Right cardiac atrium (tissue), 5 donors: Measurements from ENCODE around the gene KLHDC9. TPM values are rescaled to one million over a fixed set of nuclear protein-coding genes. Genes with fewer than 3 reads are reported as not detected.

ENCODE experiments used
- ATAC-seq, 2 donors: fragments of 200-7000 bp; cut with Tn5 transposase; one replicate each; pipeline versions ENCODE4 v1.8.0 to v1.9.1; 2020; ENCODE audit warnings: moderate library complexity in 2 of 2, mild to moderate bottlenecking in 1 of 2
- DNase-seq, 3 donors: peaks; one replicate each; pipeline ENCODE4 v3.0.0-alpha.2; 2020
- H3K27ac ChIP-seq: one replicate; pipeline ENCODE4 v1.5.1; 2013; ENCODE audit warnings: mild to moderate bottlenecking, low read length, control low read depth, moderate library complexity
- H3K27me3 ChIP-seq: one replicate; pipeline ENCODE4 v1.6.1; 2013; ENCODE audit not compliant: control insufficient read depth, insufficient read depth
- H3K4me1 ChIP-seq: one replicate; pipeline ENCODE4 v1.6.1; 2013; ENCODE audit warnings: low read length; ENCODE audit not compliant: control insufficient read depth, insufficient read depth
- H3K4me3 ChIP-seq: one replicate; pipeline ENCODE4 v1.5.1; 2013; ENCODE audit warnings: low read length, control low read depth
- H3K9me3 ChIP-seq: one replicate; pipeline ENCODE4 v1.6.1; 2013; ENCODE audit warnings: low read length; ENCODE audit not compliant: control insufficient read depth
- WGBS: extraction: QIAGEN DNeasy Blood & Tissue Kit; methylation state at CpG from one replicate; pipeline ENCODE4 v1.1.7; 2013; 5-methylcytosine and 5-hydroxymethylcytosine counted together
- intact Hi-C, 4 donors: fragments of 100-400 bp; cut with DNase I; formaldehyde crosslinking; loops; one replicate each; pipeline versions ENCODE4 v1.11.0 to v1.14.0; 2022 to 2023
- polyA plus RNA-seq: library from polyadenylated mRNA; stranded (reverse); fragments of 200-250 nt; gene quantifications from one replicate; pipeline ENCODE4 v1.2.3, GENCODE V29; 2013
- total RNA-seq, 4 donors: library from RNA; stranded (reverse); fragmentation: NEBNext Ultra II Directional; extraction: Animal tissue kit (Norgen Biotek cat#: 25700); gene quantifications; one replicate each; pipeline ENCODE4 v1.2.1, GENCODE V29; 2021
- donor health status: healthy with polysubstance abuse.
- donor health status: DM: no; HTN: yes; CAD: no.
- donor health status: DM: no; HTN: no; CAD: no.
- donor health status: DM: no; HTN: yes; CAD: no; lungs with severe emphysema.
- donor health status: DM: yes; HTN: yes; CAD: no.

Gene KLHDC9
- total and polyA plus RNA-seq, 5 donors, result 3.4 to 5.4 (median 5.1) TPM

DNA sequence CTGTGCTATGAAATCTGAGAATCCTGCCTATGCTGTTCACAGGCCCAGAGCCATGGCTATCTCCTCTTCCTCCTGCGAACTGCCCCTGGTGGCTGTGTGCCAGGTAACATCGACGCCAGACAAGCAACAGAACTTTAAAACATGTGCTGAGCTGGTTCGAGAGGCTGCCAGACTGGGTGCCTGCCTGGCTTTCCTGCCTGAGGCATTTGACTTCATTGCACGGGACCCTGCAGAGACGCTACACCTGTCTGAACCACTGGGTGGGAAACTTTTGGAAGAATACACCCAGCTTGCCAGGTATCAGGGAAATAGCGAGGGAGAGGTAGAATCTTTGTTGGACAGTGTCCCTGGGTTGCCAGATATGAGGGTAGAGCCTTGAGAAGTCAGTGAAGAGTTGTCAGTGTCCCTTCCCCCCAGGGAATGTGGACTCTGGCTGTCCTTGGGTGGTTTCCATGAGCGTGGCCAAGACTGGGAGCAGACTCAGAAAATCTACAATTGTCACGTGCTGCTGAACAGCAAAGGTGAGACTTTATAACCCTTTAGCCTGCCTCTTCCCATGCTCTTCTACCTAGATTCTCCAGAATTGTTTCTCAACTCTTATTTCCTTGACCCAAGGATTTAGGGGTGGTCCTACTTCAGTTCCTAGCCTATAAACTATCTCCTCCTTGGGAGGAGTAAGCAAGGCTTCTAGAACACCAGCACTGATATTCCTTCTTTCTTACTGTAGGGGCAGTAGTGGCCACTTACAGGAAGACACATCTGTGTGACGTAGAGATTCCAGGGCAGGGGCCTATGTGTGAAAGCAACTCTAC, 21.1 kb downstream of the KLHDC9 start:
- 33% methylated on average over 10 of the region's 10 CpGs for WGBS
- Histone ChIP-seq H3K9me3 (no peaks in the 10 kb centered on the region), H3K27ac (peak overlapping the region; percentile 90), H3K27me3 (no peaks in the 10 kb centered on the region), H3K4me3 (peak overlapping the region; percentile 92), H3K4me1 (peaks cover 12% of the 10 kb centered on the region)
- peak; percentile 17 to 46 for ATAC-seq
- intact Hi-C loops, result no loop called here
- DNase-seq, result peak; percentile 57 to 75 (median 75)

DNA sequence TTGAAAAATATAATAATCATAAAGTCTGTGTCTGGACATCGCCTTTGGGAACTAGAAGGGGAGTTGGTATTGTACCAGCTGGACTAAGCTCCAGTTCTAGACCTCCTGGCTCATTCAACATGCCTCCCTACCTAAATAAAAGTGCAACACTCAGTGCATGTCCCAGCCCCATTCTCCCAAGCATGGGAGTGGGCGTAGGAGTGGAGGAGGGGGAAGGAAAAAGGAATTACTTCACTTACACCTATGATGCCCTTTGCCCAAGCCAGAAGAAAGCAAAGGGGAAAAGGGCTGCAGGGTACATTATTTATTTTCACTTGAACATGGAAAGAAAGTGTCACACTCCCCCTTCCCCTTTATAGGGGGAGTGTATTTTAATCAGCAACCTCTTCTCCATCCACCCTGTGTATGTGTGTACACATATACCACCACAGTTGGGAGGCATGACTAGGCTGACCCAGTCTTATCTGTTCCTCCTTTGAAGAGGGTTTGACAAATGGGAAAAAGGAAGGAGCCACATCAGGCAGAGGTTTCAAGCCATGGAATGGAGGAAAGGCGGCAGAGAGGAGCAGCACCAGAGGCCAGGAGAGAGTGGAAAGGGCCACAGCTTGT, 23.0 kb downstream of the KLHDC9 start:
- no peaks in the 10 kb centered on the region for H3K9me3 ChIP-seq
- 94% methylated on average over 3 of the region's 3 CpGs for WGBS
- no peaks in the 10 kb centered on the region for H3K27me3 ChIP-seq
- DNase-seq, result no peak
- H3K4me1 ChIP-seq, result peaks cover 9% of the 10 kb centered on the region
- intact Hi-C loops, result no loop called here
- no peak overlapping the region for H3K4me3 ChIP-seq
- H3K27ac ChIP-seq, result no peak overlapping the region
- ATAC-seq, result no peak

DNA sequence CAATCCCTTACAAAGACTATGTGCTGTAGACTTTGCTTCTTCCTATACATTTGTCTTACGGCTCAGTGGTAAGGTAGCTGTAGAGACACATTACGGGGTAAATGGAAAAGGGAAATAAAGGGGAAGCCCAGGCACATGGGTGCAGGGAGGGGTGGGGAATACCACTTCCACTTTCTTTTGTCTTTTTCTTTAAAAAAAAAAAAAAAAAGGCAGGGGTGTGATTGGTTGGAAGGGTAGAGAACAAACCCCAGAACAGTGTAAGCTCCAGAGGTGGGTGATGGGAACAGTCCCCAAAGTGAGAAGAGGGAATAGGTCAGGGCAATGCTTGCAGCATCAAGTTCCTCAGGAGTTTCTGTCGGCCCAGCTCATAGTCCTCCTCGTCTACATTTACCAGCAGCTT, 23.7 kb downstream of the KLHDC9 start:
- intact Hi-C loops, result no loop called here
- WGBS, result 70% methylated on average over 4 of the region's 4 CpGs
- Histone ChIP-seq H3K4me3 (no peak overlapping the region), H3K27me3 (no peaks in the 10 kb centered on the region), H3K4me1 (peaks cover 8% of the 10 kb centered on the region), H3K9me3 (no peaks in the 10 kb centered on the region), H3K27ac (no peak overlapping the region)
- DNase-seq (no peak), ATAC-seq (no peak)

DNA sequence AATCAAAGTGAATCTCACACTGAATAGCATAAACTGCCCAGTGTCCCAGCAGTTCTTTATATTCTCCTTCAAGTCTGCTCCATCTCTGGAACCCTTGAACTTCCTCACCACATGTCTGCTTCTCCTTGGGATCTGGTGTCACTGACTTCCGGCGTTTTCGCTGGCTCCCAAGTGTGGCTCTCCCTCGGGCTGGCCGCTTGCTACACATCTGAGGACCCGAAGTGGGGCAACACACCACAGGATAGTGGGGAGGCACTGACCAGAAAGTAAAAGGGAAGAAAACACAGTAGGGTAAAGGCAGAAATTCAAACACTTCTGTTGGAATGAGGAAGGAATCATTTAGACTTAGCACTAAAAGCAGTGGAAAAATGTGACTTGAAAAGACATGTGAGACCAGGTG, 24.8 kb downstream of the KLHDC9 start:
- 87% methylated on average over 6 of the region's 6 CpGs for WGBS
- Histone ChIP-seq H3K27me3 (no peaks in the 10 kb centered on the region), H3K27ac (no peak overlapping the region), H3K4me1 (peaks cover 8% of the 10 kb centered on the region), H3K9me3 (no peaks in the 10 kb centered on the region), H3K4me3 (no peak overlapping the region)
- intact Hi-C loops, result no loop called here
- DNase-seq (no peak), ATAC-seq (no peak)

DNA sequence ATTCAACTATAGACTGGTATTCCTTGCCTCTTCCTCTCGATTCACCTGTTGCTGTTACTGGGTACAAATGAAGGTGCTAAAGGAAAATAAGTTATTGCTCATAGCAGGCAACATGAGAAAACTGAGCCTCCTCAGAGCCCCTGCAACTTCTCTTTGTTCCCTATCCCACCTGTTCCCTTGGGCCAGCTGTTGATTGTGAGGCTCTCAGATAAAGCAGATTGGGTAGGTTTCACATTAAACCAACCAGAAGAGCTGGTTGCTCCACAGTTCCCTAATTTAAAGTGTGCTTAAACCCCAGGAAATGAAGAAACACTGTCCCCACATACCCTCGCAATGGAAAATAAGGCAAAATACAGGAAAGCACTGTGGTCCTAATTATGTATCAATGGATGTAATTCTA, 29.5 kb downstream of the KLHDC9 start:
- no peaks in the 10 kb centered on the region for H3K4me1 ChIP-seq
- 84% methylated on average over 2 of the region's 2 CpGs for WGBS
- no peaks in the 10 kb centered on the region for H3K27me3 ChIP-seq
- ATAC-seq (no peak), DNase-seq (no peak)
- no peak overlapping the region for H3K4me3 ChIP-seq
- H3K9me3 ChIP-seq, result no peaks in the 10 kb centered on the region
- H3K27ac ChIP-seq, result no peak overlapping the region
- intact Hi-C loops, result no loop called here

DNA sequence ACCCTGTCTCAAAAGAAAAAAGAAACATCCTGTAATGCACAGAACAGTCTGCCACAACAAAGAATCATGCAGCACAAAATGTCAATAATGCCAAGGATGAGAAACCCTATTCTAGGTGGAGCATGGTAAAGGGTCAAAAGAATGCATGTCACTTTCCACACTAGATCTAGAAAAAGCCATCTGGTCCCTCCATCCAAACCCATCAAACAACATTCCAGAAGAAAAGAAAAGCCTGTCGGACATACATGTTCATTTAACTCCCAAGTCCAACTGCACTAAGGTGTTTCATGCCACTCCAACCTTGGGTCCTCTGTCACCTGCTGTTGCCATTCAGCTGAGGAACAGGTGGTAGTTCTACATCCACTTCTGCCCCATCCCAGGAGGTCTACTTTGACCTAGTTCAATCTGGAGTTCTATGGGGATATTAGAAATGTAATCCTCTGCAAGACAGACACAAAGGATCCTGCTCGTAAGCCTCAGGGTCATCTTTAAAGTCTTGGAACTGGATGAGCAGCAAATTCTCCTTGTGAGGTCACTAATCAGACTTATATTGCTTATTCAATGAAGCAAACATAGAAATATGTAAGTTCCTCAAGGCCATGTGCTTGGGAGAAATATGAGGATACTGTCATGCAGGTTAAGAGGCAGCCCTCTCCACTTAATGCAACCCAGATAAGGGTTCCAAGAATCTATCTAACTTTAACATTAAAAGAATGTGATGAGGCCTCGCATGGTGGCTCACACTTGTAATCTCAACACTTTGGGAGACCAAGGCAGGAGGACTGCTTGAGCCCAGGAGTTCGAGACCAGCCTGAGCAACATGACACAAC, 30.6 kb downstream of the KLHDC9 start:
- intact Hi-C loops, result no loop called here
- H3K9me3 ChIP-seq, result no peaks in the 10 kb centered on the region
- no peak for DNase-seq
- no peaks in the 10 kb centered on the region for H3K27me3 ChIP-seq
- ATAC-seq, result no peak
- no peaks in the 10 kb centered on the region for H3K4me1 ChIP-seq
- no peak overlapping the region for H3K4me3 ChIP-seq
- H3K27ac ChIP-seq, result no peak overlapping the region
- WGBS, result 86% methylated on average over 4 of the region's 4 CpGs

DNA sequence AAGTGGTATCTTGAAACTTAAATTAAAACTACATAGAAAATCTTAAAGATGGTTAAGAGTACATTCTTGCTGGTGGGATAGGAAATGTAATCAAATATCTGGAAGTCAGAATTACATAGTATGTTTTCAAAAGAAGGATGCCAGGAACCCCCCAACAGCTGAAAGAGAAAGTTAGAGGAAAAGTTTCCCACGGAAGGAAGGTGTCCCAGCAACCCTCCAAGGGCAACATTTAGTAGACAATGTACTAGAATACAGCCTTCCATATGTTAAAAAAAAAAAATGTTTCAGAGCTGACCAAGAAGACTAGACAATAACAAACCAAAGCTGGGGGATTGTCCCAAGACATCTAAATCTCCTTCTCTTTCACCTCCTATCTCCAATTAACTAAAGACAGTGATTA, 32.1 kb downstream of the KLHDC9 start:
- no peak overlapping the region for H3K4me3 ChIP-seq
- no peaks in the 10 kb centered on the region for H3K4me1 ChIP-seq
- 35% methylated on average over 1 of the region's 1 CpG for WGBS
- intact Hi-C loops, result loop anchor here in 3 of 4 donors (10.0 kb wide), 3 partner anchors 55 to 135 kb away; partner anchors contain the start of gene USF1 (in 1 of the 3)
- no peaks in the 10 kb centered on the region for H3K27me3 ChIP-seq
- no peak for ATAC-seq
- no peak overlapping the region for H3K27ac ChIP-seq
- no peak for DNase-seq
- no peaks in the 10 kb centered on the region for H3K9me3 ChIP-seq

DNA sequence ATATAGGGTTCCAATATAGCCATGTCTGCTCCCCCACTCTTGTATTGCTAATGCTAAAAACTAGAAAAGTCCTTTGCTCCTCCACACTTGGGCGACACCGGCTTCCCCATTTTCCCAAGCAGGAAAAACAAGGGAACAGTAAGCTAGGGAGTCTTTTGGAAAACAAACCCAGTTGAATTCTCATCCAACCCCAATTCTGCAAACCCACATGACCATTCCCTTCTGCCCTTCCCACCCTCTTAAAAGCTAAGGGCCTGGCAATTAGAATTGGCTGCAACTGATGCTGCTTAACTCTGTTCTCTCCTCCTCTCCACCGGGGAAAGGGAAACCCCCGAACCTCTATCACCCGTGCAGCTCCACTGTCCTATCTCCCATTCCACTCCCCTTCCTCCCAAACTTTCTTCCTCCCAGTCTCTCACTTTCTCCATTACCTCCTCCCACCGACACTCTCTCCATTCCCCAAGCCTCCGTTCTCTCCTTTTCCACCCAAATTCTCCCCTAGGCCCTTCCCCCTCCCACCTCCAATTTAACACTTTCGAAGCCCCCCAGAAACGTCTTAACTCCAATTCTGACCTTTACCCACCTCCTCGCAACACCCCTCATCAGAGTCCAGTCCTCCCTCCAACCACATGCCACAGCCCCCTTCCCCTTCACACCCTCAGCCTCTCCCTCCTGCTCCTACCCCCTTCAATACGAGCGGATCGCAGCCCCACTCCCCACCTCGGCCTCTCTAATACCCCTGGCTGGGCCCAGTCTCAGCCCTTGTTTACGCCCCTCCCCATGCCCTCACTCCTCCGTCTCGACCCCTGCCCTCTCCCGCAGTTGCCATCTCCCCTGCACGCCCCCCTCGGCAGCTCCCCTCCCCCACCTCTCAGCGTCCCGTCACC, 33.6 kb downstream of the KLHDC9 start:
- WGBS, result 2% methylated on average over 22 of the region's 22 CpGs
- DNase-seq, result no peak
- H3K4me1 ChIP-seq, result no peaks in the 10 kb centered on the region

DNA sequence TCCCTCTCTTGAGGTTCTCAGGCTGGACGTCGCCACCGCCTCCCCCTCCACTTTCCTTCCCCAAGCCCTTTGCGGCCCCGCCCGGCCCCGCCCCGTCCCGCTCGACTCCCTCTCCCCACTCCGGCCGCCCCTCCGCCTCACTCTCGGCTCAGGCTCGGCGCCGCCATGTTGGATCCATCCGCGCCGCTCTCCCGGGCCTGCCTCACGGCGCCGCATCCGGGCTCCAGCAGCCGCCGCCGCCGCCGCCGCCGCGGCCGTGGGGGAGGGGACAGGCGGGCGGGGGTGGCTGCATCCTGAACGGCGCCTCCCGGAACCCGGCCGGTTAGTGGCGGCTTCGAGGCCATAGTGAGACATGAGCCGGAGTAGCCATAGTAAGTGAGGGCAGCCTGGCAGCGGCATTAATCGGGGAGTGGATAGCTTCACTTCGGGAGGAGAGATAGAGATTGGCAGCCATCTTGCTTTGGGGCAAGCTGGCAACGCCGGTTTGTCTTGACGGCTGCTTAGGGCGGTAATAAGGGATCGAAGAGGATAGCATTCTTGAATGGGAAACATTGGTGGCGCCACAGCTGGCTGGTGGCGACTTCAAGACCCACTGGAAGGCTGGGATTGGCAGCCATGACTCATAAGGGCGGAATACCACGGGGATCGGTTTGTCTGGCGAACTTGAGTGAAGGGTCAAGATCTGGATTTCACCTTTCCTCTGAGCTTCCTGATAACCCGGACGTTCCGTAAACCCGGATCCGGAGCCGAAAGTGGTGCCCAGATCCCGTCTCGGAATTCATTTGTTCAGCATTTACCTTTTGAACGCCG, 34.5 kb downstream of the KLHDC9 start, which contains the start of gene DEDD:
DEDD (minus strand) TSS at position 258 of the 810 bp plus-strand sequence. CDS start 8,205 bp downstream, outside the sequence.
- Histone ChIP-seq H3K9me3 (no peaks in the 10 kb centered on the region), H3K27ac (peak within 1 kb of the TSS; percentile 98), H3K27me3 (no peaks in the 10 kb centered on the region), H3K4me3 (peak within 1 kb of the TSS; percentile 86), H3K4me1 (no peaks in the 10 kb centered on the region)
- ATAC-seq, result peak; percentile 95 to 96
- intact Hi-C loops, result loop anchor here in 3 of 4 donors (10.0 kb wide), 3 partner anchors 58 to 138 kb away; partner anchors contain the start of gene USF1 (in 1 of the 3)
- under 1% methylated on average over 68 of the region's 68 CpGs for WGBS
- peak; percentile 95 to 98 (median 96) for DNase-seq

More for the DNA sequence above, 33.6 kb downstream of the KLHDC9 start:
- Histone ChIP-seq H3K4me3 (peak overlapping the region; percentile 86), H3K27ac (peak overlapping the region; percentile 98), H3K9me3 (no peaks in the 10 kb centered on the region), H3K27me3 (no peaks in the 10 kb centered on the region)
- intact Hi-C loops, result loop anchor here in 3 of 4 donors (10.0 kb wide), 3 partner anchors 57 to 137 kb away; partner anchors contain the start of gene USF1 (in 1 of the 3)
- ATAC-seq, result peak; percentile 20 to 24
